ENCODE results near the gene SYNGR4. TPM values are rescaled to one million over a fixed set of nuclear protein-coding genes. Genes with fewer than 3 reads are reported as not detected.

SYNGR4 gene
- total and polyA plus RNA-seq, 2 donors (not counting 1 experiment from before 2014, with no cell fraction given), result not detected

GRCh38 chr19:48372904-48373303 is 8.7 kb downstream of the SYNGR4 start:
- intact Hi-C loops (cut with micrococcal nuclease), result no loop called here
- Histone ChIP-seq H2AFZ (ENCODE audit: insufficient read depth, low read depth, low read length, poor library complexity, severe bottlenecking) (no peak overlapping the region), H3K4me2 (replicated peaks; ENCODE audit: low read depth, low read length, poor library complexity, severe bottlenecking) (no peak overlapping the region), H3K79me2 (ENCODE audit: control insufficient read depth, insufficient read depth, low read length) (no peaks in the 10 kb centered on the region), H3K36me3 (replicated peaks in 1 of 2; ENCODE audit: control extremely low read depth in 1 of 2, control insufficient read depth in 1 of 2, extremely low read depth in 1 of 2, insufficient read depth in 2 of 2, low read length in 1 of 2) (no peaks in the 10 kb centered on the region), H3K4me3 (ENCODE audit: control extremely low read depth in 1 of 5, extremely low read depth in 1 of 5, insufficient read depth in 1 of 5, low read depth in 2 of 5, low read length in 4 of 5) (no peak overlapping the region), H3K9me3 (ENCODE audit: control extremely low read depth in 1 of 3, control insufficient read depth in 2 of 3, insufficient read depth in 1 of 3, low read length in 2 of 3) (no peaks in the 10 kb centered on the region), H3K27ac (ENCODE audit: low read length in 2 of 2) (no peak overlapping the region), H3K4me1 (ENCODE audit: control insufficient read depth in 2 of 2, insufficient read depth in 2 of 2, low read length in 2 of 2) (no peaks in the 10 kb centered on the region), H3K27me3 (replicated peaks in 1 of 4; ENCODE audit: control extremely low read depth in 1 of 4, control insufficient read depth in 3 of 4, insufficient read depth in 4 of 4, low read length in 3 of 4) (no peaks in the 10 kb centered on the region), H3K9ac (ENCODE audit: low read length) (no peak overlapping the region), H4K20me1 (ENCODE audit: control insufficient read depth, insufficient read depth, low read length, poor library complexity, severe bottlenecking) (no peaks in the 10 kb centered on the region)
- Mint-ChIP-seq H3K4me1 (no peaks in the 10 kb centered on the region), H3K27me3 (peaks cover 4% of the 10 kb centered on the region), H3K27ac (no peak overlapping the region), H3K4me3 (no peak overlapping the region), H3K9me3 (ENCODE audit: insufficient read depth) (no peaks in the 10 kb centered on the region)
- CTCF ChIA-PET, result no interaction called here
- POLR2A ChIA-PET, result no interaction called here
- no peak for ATAC-seq (ENCODE audit: low read depth)
- DNase-seq, result no peak
- no peak for TF ChIP-seq CTCF (IDR thresholded peaks at IDR 0.05)
- no peak for TF ChIP-seq EZH2 (IDR thresholded peaks at IDR 0.05; ENCODE audit: borderline replicate concordance, insufficient read depth, low read depth, low read length, poor library complexity, severe bottlenecking)
- 97% methylated on average over 2 of the region's 4 CpGs for WGBS (ENCODE audit: insufficient coverage)

- H4K20me1 ChIP-seq (ENCODE audit: control insufficient read depth, insufficient read depth, low read length, poor library complexity, severe bottlenecking), result no peaks in the 10 kb centered on the region
- Mint-ChIP-seq H3K9me3 (ENCODE audit: insufficient read depth) (no peaks in the 10 kb centered on the region), H3K4me3 (no peak overlapping the region), H3K27me3 (peaks cover 4% of the 10 kb centered on the region), H3K27ac (no peak overlapping the region), H3K4me1 (no peaks in the 10 kb centered on the region)
- WGBS (ENCODE audit: insufficient coverage), result 98% methylated on average over 11 of the region's 11 CpGs
- H3K4me1 ChIP-seq (ENCODE audit: control insufficient read depth in 2 of 2, insufficient read depth in 2 of 2, low read length in 2 of 2), result no peaks in the 10 kb centered on the region
- no peak overlapping the region for H3K4me2 ChIP-seq (replicated peaks; ENCODE audit: low read depth, low read length, poor library complexity, severe bottlenecking)
- ChIA-PET CTCF (no interaction called here), POLR2A (interaction anchor here (0.7 kb wide), 2 partner anchors 22 to 28 kb away, joined by 4 to 6 read pairs; no protein-coding TSS in a partner anchor)
- DNase-seq, result no peak
- no peak overlapping the region for H3K9ac ChIP-seq (ENCODE audit: low read length)
- no peak overlapping the region for H3K27ac ChIP-seq (ENCODE audit: low read length in 2 of 2)
- no peak overlapping the region for H2AFZ ChIP-seq (ENCODE audit: insufficient read depth, low read depth, low read length, poor library complexity, severe bottlenecking)
- intact Hi-C loops (cut with micrococcal nuclease), result no loop called here
- no peak overlapping the region for H3K4me3 ChIP-seq (ENCODE audit: control extremely low read depth in 1 of 5, extremely low read depth in 1 of 5, insufficient read depth in 1 of 5, low read depth in 2 of 5, low read length in 4 of 5)
- H3K27me3 ChIP-seq (replicated peaks in 1 of 4; ENCODE audit: control extremely low read depth in 1 of 4, control insufficient read depth in 3 of 4, insufficient read depth in 4 of 4, low read length in 3 of 4), result no peaks in the 10 kb centered on the region
- no peaks in the 10 kb centered on the region for H3K36me3 ChIP-seq (replicated peaks in 1 of 2; ENCODE audit: control extremely low read depth in 1 of 2, control insufficient read depth in 1 of 2, extremely low read depth in 1 of 2, insufficient read depth in 2 of 2, low read length in 1 of 2)
- no peak for TF ChIP-seq CTCF (IDR thresholded peaks at IDR 0.05)
- TF ChIP-seq EZH2 (IDR thresholded peaks at IDR 0.05; ENCODE audit: borderline replicate concordance, insufficient read depth, low read depth, low read length, poor library complexity, severe bottlenecking), result no peak
- H3K9me3 ChIP-seq (ENCODE audit: control extremely low read depth in 1 of 3, control insufficient read depth in 2 of 3, insufficient read depth in 1 of 3, low read length in 2 of 3), result no peaks in the 10 kb centered on the region
- no peak for ATAC-seq (ENCODE audit: low read depth)
- H3K79me2 ChIP-seq (ENCODE audit: control insufficient read depth, insufficient read depth, low read length), result no peaks in the 10 kb centered on the region
These were observed 9.4 kb downstream of the SYNGR4 start for GRCh38 chr19:48373567-48373966.
